RWPE1 (cell line): ENCODE data around the gene KRT80.

Source experiments
- CTCF ChIA-PET: fragments of 350-600 bp; sonication (Branson Sonifier 250); formaldehyde crosslinking; extraction: SDS; loops from one replicate; lab custom pipeline; 2021; lab: Yijun Ruan, JAX
- POLR2A ChIA-PET: fragments of 400-600 bp; formaldehyde crosslinking; extraction: SDS; loops from one replicate; lab custom pipeline; 2020; ENCODE audit warnings: antibody characterized with exemption; ENCODE audit not compliant: low non-redundant PET; lab: Yijun Ruan, JAX
- DNase-seq: peaks from one replicate; pipeline ENCODE4 v3.0.0; 2012; ENCODE audit warnings: low spot score
- H3K27ac ChIP-seq: fragments of 450-650 bp; 2 replicates; pipeline ENCODE4 v1.5.1; 2017
- CTCF ChIP-seq: fragments of 450-650 bp; conservative IDR thresholded peaks from 2 replicates; pipeline ENCODE4 v1.5.1; 2017; ENCODE audit warnings: low read depth, mild to moderate bottlenecking

KRT80 gene

GRCh38 chr12:52178984-52179383 lies 12.8 kb downstream of the KRT80 start:
- ChIA-PET POLR2A (no interaction called here), CTCF (no interaction called here)
- no peak for DNase-seq
- no peak for TF ChIP-seq CTCF
- H3K27ac ChIP-seq: peak overlapping the region; percentile 60; the same call in 1 of the 2 replicates

DNA sequence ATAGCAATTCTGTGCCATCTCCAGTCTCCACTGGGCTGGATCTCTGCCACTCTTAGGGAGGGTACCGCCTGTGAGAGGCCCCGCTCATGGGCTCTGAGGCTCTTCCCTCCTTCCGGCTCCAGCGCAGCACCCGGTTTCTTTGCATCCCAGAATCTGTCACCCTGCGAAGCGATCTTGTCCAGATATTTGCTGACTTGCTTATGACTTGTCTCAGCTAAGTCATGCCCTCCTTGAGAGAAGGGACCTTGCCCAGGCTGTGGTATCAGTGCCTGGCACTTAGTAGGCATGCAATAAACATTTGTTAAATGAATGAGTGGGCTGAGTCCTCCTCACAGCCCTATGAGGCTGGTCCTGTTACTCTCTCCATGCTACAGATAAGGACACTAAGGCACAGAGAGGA lies 13.4 kb downstream of the KRT80 start:
- no peak for TF ChIP-seq CTCF
- ChIA-PET CTCF (no interaction called here), POLR2A (no interaction called here)
- peak overlapping the region; percentile 60 for H3K27ac ChIP-seq
- DNase-seq: no peak

DNA sequence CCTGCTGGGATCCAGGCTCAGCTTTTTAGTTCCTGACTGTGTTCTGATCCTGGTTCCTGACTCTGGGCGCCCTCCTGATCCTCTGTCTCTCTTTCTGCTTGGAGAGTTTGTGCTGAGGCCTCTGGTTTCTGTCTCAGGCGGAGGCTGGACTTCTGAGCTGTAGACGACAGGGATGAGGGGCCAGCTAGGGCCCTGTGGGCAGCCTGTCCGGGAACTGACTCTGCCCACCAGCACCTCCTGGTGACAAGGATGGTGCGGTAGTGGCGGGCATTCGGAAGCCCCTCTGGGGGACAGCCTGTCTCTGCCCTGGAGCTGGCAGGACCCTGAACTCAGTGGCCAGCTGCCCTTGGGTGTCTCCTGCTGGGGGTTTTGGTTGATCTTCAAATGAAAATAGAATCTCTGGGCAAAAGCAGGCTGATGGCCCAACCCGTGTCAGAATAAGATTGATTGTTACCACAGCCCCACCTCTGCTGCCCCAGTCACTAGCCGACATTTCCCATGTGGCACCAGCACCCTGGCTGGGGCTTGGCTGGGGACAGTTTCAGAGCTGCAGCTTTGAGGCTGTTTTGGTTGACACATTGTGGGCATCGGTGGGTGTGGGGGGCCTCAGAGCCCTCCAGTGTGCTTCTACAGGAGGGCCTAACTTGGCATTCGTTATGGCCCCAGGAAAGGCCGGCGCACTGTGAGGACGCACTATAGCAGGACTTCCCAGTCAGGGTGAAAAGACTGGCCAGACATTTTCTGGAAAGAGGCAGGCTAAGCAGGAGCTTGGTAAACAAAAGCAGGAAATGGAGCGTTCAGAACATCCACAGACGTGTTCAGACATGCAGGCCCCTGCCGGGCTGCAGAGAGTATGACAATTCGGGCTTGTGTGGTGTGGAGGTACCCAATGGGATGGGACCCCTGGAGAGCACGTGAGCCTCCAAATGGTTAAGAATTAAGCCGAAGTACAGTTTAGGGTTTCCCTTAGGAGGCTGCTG lies 16.2 kb downstream of the KRT80 start:
- CTCF ChIA-PET: interaction anchor here (1.0 to 1.9 kb wide), 5 partner anchors 33 to 151 kb away, joined by 4 to 6 read pairs (median 5); no protein-coding TSS in a partner anchor
- peak; percentile 89 for DNase-seq
- POLR2A ChIA-PET: interaction anchor here (0.5 to 1.0 kb wide), 4 partner anchors 11 to 341 kb away, joined by 3 to 9 read pairs (median 4); no protein-coding TSS in a partner anchor
- TF ChIP-seq CTCF: no peak
- H3K27ac ChIP-seq: peak overlapping the region; percentile 91

- ChIA-PET POLR2A (interaction anchor here (0.5 kb wide), 1 partner anchor 798 kb away, joined by 4 read pairs; no protein-coding TSS in a partner anchor), CTCF (interaction anchor here (0.6 to 1.8 kb wide), 4 partner anchors 13 to 1927 kb away, joined by 3 to 5 read pairs (median 4); no protein-coding TSS in a partner anchor)
- no peak for DNase-seq
- no peak for TF ChIP-seq CTCF
- H3K27ac ChIP-seq: peak overlapping the region; percentile 91
Observed at GRCh38 chr12:52173526-52173925, 18.3 kb downstream of the KRT80 start.

DNA sequence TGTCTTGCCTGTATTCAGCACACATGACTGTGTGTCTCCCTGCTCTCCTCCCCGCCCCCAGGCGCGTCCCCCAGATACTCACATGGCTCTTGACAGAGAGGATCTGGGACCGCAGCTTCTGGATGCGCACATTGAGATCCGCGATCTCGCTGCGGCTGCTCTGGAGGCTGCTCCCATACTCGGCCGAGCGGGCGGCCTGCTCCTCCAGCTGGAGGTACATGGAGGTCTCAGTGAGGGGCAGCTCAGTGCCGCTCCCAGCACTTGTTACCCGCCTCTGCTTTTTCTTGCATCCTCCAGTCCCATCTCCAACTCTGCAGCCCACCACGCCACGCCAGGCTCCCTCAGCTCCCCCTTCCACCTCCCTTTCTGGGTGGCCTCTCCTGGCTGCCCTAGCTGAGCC lies 18.9 kb downstream of the KRT80 start:
- no peak for TF ChIP-seq CTCF
- POLR2A ChIA-PET: no interaction called here
- no peak for DNase-seq
- H3K27ac ChIP-seq: peak overlapping the region; percentile 91
- CTCF ChIA-PET: interaction anchor here (0.7 to 1.8 kb wide), 2 partner anchors 14 to 76 kb away, joined by 4 to 5 read pairs; no protein-coding TSS in a partner anchor

GRCh38 chr12:52171950-52172512 lies 19.8 kb downstream of the KRT80 start:
- DNase-seq: no peak
- POLR2A ChIA-PET: no interaction called here
- CTCF ChIA-PET: interaction anchor here (0.9 to 1.0 kb wide), 2 partner anchors 42 to 155 kb away, joined by 3 to 5 read pairs; no protein-coding TSS in a partner anchor
- peak overlapping the region; percentile 91 for H3K27ac ChIP-seq
- peak; percentile 36 for TF ChIP-seq CTCF
